GM18505 (cell line): Measurements from ENCODE around the gene IL24.
A peak's percentile ranks its signal among the peaks of the same experiment; 100 is the strongest.
"Not testable (repeated sequence)": the region's sequence is repeated elsewhere in the genome, so short reads cannot be mapped to it uniquely, and the experiment has no call there.

Experiments used
- ATAC-seq: cut with Tn5 transposase; IDR thresholded peaks from one replicate; pipeline ENCODE4 v1.9.1; 2021; ENCODE audit not compliant: unreplicated experiment
- POLR2A ChIP-seq: IDR thresholded peaks from 4 replicates; pipeline ENCODE4 v1.6.1; 2011; ENCODE audit warnings: borderline replicate concordance; ENCODE audit not compliant: insufficient read depth, insufficient read length; ENCODE audit errors: extremely low read depth

Gene IL24

DNA sequence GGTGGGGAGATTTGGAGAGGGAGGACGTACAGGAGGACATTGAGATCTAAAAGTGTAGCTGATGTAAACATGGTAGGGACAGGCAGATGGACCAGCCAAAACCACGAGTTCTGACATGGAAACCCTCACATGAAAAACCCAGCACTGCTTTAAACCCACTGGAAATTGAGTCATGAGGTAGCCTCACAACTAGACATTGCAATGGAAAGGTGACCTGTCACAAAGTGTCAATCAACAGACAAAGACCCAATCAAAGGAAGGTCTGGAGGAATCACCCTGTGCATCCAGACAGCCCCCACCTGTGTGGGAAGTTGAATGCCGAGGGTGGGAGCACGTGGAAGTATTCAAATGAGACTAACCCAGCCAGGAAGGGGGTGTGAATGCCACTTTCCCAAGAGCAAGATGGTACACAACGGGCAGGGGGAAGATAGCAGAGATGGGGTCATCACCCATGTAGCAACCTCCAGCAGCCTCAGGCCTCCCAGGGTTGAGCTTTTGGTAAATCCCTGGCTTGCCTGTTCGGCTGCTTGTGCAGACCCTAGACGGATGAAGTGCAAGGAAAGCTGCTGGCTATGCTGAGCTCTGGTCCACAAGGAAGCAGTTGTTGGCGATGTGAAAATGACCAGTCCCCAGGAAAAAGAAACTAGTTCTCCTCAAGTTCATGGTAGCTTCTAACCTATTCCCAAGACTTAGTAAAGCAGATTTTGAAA is 18.9 kb downstream of the IL24 start:
- no peak for ATAC-seq
- TF ChIP-seq POLR2A = no peak

DNA sequence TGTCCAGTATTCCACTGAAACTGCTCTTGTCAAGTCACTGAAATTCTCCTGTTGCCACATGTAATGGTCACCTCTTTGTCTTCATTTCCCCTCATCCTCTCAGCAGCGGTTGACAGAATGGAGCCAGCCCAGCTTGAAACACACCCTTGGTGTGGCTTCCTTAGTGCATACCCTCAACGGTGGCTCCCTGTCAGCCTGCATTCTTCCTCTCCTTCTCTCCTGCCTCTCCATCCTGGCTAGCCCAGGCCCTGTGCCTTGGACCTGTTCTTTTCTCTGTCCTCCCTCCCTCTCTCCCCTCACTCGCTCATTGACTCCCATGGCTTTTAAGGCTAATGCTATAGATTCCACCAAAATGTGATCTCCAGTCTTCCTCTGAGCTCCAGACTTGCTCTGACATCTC is 20.8 kb downstream of the IL24 start:
- TF ChIP-seq POLR2A = no peak

DNA sequence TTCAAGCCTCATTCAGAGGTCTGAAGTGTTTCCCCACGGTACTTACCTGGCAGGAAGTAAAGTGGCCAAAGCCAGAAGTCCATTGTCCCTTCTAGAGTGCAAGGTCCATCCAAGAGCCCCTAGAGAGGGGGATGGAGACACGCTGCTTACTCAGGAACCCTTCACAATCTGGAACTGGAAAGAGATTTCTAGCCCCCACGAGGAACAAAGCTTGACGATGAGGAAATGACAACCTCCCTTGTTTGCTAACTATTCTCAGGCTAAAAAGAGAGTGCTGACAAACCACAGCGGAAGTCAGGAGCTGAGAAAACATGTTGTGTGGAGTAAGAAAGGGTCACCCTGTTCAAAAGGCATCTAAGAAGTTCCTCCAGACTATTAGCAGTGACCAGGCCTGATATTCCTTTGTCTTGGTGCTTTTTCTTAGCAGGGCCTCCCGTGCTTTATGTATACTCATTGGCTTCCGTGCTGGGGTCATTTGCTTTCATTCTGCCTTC is 24.6 kb downstream of the IL24 start, which contains the start of gene FCMR:
Gene FCMR, minus strand, starts transcription at position 170 of the 494 bp plus-strand sequence. Its CDS starts 87 bp downstream, at position 83.
- no peak for ATAC-seq
- TF ChIP-seq POLR2A = peak; percentile 80

More for the DNA sequence above, 20.8 kb downstream of the IL24 start:
- ATAC-seq = no peak

DNA sequence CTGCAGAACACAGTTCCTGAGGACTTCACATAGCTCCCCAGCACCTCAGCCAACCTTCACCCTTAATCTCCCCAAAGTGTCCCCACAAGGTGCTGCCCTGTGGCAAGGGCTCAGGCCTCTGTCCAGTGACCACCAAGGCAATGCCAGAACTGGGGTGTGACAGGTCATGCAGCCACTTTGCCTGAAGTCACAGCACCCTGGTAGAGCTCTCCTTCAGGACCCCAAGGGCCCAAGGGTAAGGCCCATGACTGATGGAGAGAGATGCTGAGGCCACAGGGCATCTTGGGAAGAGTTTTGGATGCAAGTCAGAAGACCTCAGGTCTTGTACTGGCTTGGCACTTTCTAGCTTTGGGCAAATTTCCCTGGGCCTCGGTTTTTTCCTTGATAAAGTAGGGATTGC is 25.3 kb downstream of the IL24 start:
- ATAC-seq = no peak
- TF ChIP-seq POLR2A = no peak

DNA sequence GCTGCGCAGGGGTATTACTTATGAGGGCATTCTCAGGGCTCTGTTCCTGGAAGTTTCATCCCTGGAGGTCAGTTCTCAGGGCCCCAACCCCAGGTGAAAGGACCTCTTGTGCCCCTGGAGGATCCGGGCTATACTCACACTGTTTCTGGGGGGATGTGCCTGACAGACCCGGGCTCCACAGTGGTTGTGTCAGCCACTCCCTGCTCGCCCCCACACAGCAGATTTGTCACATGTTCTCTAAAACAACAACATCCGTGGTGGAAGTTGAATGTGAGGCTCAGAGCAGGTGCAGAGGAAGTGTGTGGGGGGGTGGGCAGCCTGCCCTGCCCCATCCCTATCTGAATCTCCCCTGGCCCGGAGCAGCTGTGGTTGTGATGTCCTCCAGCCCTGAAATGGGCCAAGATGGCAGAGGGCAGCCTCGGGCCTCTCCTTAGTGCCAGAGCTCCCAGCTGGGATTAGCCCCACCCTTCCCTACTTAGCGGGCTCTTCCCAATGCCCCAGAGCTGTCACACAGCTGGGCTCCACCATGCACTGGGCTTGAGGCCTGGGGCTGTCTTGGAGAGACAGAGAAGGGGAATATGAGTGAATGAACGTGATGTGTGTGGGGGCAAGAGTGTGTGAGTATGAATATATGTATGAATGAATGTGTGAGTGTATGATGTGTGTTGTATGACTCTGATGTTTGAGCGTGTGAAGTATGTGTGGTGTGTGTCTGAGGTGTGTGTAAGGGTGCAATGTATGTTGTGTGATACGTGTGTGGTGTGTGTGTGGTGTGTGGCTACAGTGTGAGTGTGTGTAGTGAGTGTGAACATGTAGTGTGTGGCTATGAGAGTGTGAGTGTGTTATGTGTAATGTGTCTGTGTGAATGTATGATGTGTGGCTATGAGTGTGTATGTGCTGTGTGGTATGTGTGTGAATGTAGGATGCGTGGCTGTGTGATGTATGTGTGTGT is 26.0 kb downstream of the IL24 start:
- ATAC-seq = peak; percentile 43

DNA sequence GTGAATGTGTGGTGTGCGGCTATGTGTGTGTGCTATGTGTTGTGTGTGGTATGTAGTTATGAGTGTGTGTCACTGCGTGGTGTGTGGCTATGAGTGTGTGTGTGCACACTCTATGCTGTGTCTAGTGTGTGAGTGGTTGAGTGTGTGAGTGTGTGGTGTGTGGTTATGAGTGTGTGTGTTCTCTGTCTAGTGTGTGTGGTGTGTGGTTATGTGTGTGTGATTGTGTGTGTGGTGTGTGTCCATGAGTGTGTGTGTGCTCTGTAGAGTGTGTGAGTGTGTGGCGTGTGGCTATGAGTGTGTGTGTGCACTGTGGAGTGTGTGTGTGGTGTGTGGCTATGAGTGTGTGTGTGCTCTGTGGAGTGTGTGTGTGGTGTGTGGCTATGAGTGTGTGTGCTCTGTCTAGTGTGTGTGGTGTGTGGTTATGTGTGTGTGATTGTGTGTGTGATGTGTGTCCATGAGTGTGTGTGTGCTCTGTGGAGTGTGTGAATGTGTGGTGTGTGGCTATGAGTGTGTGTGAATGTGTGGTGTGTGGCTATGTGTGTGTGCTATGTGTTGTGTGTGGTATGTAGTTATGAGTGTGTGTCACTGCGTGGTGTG is 26.8 kb downstream of the IL24 start:
- TF ChIP-seq POLR2A = peak; percentile 54
- not testable (repeated sequence) for ATAC-seq

More for the DNA sequence above, 26.0 kb downstream of the IL24 start:
- TF ChIP-seq POLR2A = peak; percentile 70

DNA sequence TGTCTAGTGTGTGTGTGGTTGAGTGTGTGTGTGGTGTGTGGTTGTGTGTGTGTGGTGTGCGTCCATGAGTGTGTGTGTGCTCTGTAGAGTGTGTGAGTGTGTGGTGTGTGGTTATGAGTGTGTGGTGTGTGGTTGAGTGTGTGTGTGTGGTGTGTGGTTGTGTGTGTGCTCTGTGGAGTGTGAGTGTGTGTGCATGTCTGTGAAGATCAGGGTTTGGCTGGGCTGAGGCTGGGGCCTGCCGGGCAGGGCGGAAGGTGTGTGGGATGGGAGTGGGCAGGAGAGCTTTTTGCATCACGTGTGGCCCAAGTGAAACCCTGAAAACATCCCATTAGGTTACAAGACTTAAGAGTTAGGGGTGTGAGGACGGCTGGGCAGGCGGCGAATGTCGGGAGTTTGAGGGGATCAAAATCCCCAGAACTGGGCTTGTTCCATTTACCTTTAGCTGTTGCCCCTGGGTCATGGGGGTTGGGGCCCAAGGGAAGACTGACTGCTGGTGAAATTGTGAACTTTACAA is 27.4 kb downstream of the IL24 start:
- ATAC-seq = peak; percentile 10

DNA sequence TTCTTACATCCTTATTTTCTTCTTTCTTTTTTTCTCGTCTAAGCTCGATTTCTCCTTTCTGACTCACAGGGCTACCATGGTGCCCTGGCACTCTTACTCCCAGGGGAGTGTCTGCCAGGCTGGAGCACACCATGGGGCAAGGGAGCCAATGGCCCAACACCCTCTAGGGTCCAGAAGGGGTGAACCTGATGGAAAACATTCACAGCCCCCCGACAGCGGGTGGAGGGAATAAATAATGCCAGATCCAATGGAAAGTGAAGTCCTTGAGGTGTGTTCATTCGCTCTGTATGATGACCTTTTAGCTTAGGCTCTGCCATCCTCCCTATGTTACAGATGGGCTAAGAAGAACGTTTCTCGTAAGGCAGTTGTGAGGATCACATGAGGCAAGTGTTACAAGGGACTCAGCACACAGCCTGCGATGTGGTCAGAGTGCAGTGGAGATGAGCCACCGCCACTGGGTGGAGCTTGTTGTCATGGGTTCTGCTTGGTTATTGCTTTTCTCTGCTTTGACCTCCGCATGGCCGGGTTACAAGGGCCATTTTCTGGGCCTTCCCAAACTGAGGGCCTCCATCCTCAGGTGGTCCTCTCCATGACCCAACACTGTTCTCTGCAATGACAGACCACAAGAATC is 28.0 kb downstream of the IL24 start:
- TF ChIP-seq POLR2A = peak; percentile 57
- ATAC-seq = peak; percentile 46

More for the DNA sequence above, 27.4 kb downstream of the IL24 start:
- peak; percentile 21 for TF ChIP-seq POLR2A

DNA sequence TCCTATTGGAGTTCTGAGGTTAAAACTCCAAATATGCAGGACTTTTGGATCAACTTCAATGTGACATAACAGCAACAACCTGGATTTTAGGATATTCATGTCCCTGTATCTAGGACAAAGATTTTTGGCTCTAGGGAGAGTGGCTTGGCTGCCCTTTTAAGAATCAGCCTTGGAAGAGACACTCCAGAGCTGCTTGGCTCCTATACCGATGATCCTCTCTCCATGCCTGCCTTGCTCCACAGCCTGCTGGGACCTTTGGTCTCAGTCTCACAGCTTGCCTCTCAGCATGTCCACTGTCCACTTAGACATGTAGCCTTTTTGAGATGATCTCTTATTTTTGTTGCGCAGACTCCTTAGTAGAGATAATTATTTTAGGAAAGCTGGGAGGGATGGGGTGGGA is 29.0 kb downstream of the IL24 start:
- ATAC-seq = no peak
- TF ChIP-seq POLR2A = no peak

DNA sequence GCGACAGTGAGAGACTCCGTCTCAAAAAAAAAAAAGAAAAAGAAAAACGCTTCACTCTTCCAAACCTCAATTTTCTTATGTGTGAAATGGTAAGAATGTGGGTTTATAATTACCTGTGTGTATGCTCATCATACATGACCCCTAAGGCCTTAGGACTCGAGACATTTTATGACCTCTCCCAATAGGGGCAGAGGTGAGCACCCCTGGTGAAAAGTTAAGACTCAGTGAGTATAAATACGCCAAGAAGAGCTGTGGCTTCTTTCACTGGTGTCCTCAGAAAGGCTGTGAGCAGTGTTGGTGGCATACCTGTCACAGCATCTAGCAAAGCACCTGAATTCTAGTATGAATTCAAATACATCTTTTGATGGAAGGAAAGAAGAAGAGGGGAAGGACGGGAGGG is 32.3 kb downstream of the IL24 start:
- ATAC-seq = no peak
- no peak for TF ChIP-seq POLR2A

DNA sequence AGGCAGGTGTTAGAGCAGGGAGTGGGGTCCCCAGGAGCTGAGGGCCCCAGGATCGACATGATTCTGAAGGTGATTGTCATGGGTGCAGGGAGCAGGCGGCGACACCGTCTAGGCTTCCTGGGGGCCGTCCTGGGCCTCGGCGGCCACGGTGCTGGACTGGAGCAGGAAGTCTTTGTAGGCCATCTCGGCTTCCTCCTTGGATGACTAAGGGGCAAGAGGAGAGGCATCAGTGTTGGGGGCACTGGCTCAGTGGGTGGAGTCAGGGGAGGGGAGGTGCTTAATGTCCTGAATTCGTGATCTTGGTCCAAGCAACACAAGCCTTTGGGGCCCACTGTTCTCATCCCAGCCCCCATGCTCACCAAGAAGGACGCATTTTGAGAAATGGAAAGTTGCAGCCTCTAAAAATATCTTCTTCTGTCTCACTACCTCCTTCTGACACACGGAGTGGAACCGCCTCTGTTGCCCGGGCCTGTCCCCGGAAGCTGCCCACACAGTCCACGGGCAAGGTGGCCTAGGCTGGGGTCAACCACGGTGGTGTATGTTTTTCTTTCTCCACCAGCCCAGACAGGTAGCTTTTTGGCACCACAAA is 33.1 kb downstream of the IL24 start:
- ATAC-seq = peak; percentile 73
- TF ChIP-seq POLR2A = peak; percentile 85

DNA sequence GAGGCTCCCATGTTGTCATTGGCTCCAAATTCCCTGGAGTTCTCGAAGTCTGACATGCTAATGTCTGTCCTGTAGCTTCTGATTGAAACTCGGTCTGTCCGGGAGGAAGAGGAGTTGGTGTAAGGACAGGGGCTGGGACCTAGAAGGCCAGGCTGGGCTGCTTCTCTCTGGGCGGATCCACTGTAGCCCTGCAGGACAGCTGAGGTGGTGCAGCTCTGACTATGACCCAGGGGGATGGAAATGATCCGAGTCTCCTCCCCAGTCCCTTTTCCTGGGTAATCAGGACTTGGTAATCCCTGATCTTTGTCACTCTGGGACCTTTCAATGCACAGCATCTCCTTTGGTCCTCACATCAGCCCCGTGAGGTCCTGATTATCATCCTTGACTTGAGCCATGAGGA is 34.5 kb downstream of the IL24 start:
- no peak for ATAC-seq
- peak; percentile 53 for TF ChIP-seq POLR2A
